Nephron progenitor cell (in vitro differentiated cells): ENCODE measurements around the gene CSPG4.
"Not testable (repeated sequence)": the region's sequence is repeated elsewhere in the genome, so short reads cannot be mapped to it uniquely, and the experiment has no call there.

Experiments used
- DNase-seq: peaks from one replicate; pipeline ENCODE4 v3.0.0; 2021
- H3K27ac Mint-ChIP-seq: 2 replicates; pipeline ENCODE4 v1.8.0; 2021; ENCODE audit warnings: mild to moderate bottlenecking, moderate library complexity, mixed read lengths
- H3K27me3 Mint-ChIP-seq: 2 replicates; pipeline ENCODE4 v1.8.0; 2021; ENCODE audit warnings: mild to moderate bottlenecking, low read depth, mixed read lengths; ENCODE audit not compliant: poor library complexity
- H3K36me3 Mint-ChIP-seq: 2 replicates; pipeline ENCODE4 v1.8.0; 2021; ENCODE audit warnings: low read depth, mixed read lengths
- H3K4me1 Mint-ChIP-seq: 2 replicates; pipeline ENCODE4 v1.8.0; 2021; ENCODE audit warnings: mixed read lengths
- H3K4me3 Mint-ChIP-seq: 2 replicates; pipeline ENCODE4 v1.8.0; 2021; ENCODE audit warnings: mild to moderate bottlenecking, moderate library complexity, mixed read lengths
- H3K9me3 Mint-ChIP-seq: 2 replicates; pipeline ENCODE4 v1.8.0; 2021; ENCODE audit warnings: mild to moderate bottlenecking, moderate library complexity, mixed read lengths
- TF ChIP-seq, protein P1 (sequence below): fragments of 200-600 bp; sonication (generic); IDR thresholded peaks from 2 replicates; pipeline ENCODE4 v1.5.0; 2021; ENCODE audit warnings: antibody characterized with exemption

CSPG4 gene

DNA sequence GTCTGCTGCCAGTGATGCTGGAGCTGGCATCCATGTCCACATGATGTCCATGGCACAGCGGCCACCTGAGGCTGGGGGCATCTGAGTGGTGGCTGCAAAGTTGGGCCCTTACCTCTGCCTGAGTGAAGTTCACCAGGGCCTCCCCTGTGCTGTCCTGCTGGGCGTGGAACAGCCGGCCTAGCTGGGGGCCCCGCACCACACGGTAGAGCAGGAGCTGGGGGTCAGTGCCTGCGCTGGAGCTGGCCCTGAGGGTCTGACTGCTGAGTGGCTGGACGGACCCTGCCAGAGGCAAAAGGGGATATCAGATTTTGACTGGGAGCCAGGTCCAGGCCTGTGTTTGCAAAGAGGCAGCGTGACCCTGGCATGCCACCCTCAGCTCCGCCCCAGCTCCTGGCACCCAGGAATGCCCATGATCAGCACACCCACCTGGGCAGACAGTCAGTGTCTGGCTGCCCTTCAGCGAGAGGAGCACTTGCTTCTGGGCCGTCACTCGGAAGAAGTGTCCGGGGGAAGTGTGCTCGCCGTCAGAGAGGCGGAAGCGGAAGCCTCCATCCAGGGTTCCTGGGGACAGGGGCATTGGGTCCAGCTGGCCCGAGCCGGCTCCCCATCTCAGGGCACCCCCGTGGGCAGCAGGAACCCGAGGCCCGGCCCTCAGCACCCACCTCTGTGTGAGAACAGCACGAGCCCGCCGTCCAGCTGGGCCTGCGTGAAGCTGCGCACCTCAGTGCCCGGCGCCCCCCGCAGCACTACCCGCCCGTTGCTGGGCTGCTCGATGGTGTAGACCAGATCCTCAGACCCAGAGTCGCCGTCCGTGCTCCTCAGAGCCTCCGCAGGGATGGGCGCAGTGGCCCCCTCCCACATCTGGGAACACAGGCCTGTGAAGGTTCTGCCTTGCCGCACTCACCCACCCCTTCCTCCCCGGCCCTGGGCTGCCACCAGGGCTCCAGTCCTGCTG, 30.2 kb downstream of the CSPG4 start:
- H3K9me3 Mint-ChIP-seq, result no peaks in the 10 kb centered on the region
- TF ChIP-seq, protein P1, sequence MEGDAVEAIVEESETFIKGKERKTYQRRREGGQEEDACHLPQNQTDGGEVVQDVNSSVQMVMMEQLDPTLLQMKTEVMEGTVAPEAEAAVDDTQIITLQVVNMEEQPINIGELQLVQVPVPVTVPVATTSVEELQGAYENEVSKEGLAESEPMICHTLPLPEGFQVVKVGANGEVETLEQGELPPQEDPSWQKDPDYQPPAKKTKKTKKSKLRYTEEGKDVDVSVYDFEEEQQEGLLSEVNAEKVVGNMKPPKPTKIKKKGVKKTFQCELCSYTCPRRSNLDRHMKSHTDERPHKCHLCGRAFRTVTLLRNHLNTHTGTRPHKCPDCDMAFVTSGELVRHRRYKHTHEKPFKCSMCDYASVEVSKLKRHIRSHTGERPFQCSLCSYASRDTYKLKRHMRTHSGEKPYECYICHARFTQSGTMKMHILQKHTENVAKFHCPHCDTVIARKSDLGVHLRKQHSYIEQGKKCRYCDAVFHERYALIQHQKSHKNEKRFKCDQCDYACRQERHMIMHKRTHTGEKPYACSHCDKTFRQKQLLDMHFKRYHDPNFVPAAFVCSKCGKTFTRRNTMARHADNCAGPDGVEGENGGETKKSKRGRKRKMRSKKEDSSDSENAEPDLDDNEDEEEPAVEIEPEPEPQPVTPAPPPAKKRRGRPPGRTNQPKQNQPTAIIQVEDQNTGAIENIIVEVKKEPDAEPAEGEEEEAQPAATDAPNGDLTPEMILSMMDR, result no peak
- peaks cover 7% of the 10 kb centered on the region for H3K36me3 Mint-ChIP-seq

DNA sequence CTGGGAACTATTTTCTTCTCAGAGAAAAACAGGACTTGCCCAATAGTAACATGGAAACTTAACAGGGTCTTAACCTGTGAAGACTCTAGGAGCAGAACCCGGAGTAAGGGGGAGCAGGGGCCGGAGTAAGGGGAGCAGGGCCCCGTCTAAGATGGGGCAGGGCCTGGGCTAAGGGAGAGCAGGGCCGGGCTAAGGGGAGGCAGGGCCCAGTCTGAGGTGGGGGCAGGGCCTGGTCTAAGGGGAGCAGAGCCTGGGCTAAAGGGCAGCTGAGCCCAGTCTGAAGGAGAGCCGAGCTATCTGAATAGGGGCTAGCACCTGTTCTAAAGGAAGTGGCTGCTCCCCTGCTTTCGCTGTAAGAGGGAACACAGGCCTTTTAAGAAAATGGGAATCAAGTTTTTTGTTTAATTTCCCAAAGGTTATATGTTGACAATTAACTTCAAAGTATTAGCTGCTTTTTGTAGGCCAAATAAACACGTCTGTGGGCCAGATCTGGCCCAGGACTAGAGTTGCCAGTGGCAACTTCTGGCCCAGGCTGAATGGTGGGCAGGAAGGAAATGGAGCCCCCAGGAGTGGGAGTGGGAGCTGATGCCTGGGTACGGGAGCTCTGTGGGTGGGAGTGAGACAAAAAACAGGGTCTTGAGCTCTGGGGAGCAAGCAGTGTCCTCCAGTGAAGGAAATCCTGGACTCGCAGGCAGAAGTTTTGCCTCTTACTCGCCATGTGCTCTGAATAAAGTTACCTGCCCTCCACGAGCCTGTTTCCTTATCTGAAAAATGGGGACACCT, 32.5 kb downstream of the CSPG4 start:
- Mint-ChIP-seq H3K36me3 (peaks cover 7% of the 10 kb centered on the region), H3K9me3 (no peaks in the 10 kb centered on the region), H3K4me3 (no peak overlapping the region), H3K27me3 (no peaks in the 10 kb centered on the region), H3K27ac (peak overlapping the region; percentile 45), H3K4me1 (peaks cover 15% of the 10 kb centered on the region)
- TF ChIP-seq, protein P1, result no peak
- DNase-seq, result no peak

More for the DNA sequence above, 30.2 kb downstream of the CSPG4 start:
- no peaks in the 10 kb centered on the region for H3K27me3 Mint-ChIP-seq
- H3K4me1 Mint-ChIP-seq, result peaks cover 12% of the 10 kb centered on the region
- no peak for DNase-seq
- H3K27ac Mint-ChIP-seq, result no peak overlapping the region
- no peak overlapping the region for H3K4me3 Mint-ChIP-seq

GRCh38 chr15:75678324-75678690, 34.3 kb downstream of the CSPG4 start:
- H3K36me3 Mint-ChIP-seq, DNase-seq, H3K27me3 Mint-ChIP-seq, H3K9me3 Mint-ChIP-seq, H3K27ac Mint-ChIP-seq, H3K4me3 Mint-ChIP-seq: not testable (repeated sequence)
- H3K4me1 Mint-ChIP-seq, result peaks cover 25% of the 10 kb centered on the region

- Mint-ChIP-seq H3K4me1 (peaks cover 31% of the 10 kb centered on the region), H3K27ac (no peak overlapping the region), H3K36me3 (peaks cover 7% of the 10 kb centered on the region), H3K9me3 (no peaks in the 10 kb centered on the region), H3K4me3 (no peak overlapping the region), H3K27me3 (no peaks in the 10 kb centered on the region)
- TF ChIP-seq, protein P1, result no peak
- no peak for DNase-seq
These were observed 35.0 kb downstream of the CSPG4 start for GRCh38 chr15:75677465-75678323.

GRCh38 chr15:75676688-75677464, 35.8 kb downstream of the CSPG4 start:
- TF ChIP-seq, protein P1, result no peak

More at GRCh38 chr15:75676688-75677464, 35.8 kb downstream of the CSPG4 start:
- Mint-ChIP-seq H3K4me3 (no peak overlapping the region), H3K27me3 (no peaks in the 10 kb centered on the region), H3K9me3 (no peaks in the 10 kb centered on the region), H3K4me1 (peaks cover 39% of the 10 kb centered on the region), H3K27ac (no peak overlapping the region), H3K36me3 (peaks cover 7% of the 10 kb centered on the region)
- no peak for DNase-seq
